ENCODE results near the gene PEX11G.

DNA sequence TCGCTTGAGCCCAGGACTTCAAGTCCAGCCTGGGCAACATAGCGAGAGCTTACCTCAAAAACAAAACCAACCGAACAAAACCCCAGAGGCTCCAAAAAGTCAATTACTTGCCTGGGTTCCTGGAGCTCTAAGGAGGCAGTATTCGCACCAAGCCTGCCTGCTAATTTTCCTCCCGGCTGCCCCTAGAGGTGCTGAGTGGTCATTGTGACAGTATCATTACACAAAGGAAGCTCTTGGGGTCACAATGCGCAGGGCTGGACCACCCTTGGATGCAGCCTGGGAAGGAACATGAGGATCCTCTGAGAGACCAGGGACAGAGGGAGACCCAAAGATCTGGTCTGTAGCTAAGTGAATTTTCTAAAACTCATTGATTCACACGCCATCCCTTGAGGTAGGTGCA is 8.5 kb upstream of the PEX11G start:
- no peak for TF ChIP-seq POLR2A (IDR thresholded peaks at IDR 0.05; ENCODE audit: low read depth, low read length)
- TF ChIP-seq TAF1 (IDR thresholded peaks at IDR 0.05; ENCODE audit: low read depth, low read length): no peak

Measured in GM12891 (cell line).